Thyroid gland (tissue), 4 donors: Measurements from ENCODE around the gene MESP2.

ENCODE experiments used
- POLR2A ChIP-seq, 2 donors: fragments of 450-650 bp; IDR thresholded peaks; one replicate each; pipeline ENCODE4 v1.6.1; 2017; ENCODE audit warnings: antibody characterized with exemption in 2 of 2, mild to moderate bottlenecking in 2 of 2, moderate library complexity in 1 of 2
- TF ChIP-seq, protein P1 (sequence below), 6 experiments: fragments of 200-600 bp in 3 of 6; fragments of 450-650 bp in 3 of 6; sonication (generic) in 3 of 6; IDR thresholded peaks; one replicate each; pipeline ENCODE4 v1.5.1; 2016 to 2019; ENCODE audit warnings: antibody characterized with exemption in 6 of 6, mild to moderate bottlenecking in 2 of 6, inconsistent platforms in 1 of 6, moderate library complexity in 1 of 6

DNA sequence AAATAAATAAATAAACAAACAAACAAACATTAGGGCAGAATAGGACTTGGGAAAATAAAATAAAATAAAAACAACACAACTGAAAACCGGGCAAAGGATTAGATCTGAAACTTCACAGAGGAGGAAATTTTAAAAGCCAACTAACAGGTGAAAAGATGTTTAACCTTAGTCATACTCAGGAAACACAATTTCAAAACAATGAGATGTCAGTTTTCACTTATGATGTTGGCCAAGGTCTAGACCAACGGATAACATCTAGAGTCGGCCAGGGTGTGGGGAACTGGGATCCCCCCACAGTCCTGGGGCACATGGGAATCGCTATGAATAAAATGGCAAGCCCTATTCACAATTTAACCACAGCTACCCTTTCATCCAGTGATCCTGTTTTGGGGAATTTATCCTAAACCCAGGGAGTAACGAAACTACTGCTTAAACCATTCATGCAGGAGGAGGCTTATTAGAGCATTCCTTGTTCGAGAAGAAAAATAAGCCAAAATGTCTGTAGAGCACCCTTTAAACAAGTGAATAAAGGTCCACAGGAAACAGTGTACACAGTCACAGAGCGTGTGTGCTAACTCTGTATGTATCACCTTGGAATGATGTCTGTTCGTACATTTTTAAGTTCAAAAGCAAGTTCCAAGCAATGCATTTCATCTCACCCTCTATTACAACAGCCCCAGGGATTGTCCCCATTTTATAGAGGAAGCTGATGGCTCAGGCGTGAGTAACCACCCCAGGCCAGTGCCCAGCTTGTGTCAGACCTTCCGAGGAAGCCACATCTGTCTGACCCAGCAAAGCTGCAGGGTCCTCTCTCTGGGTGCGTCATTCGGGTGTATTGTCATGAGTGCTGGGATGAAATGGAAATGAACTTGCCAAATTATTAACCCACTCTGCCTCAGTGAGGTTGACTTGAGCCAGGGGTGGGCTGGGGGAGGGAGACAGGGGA, 44.8 kb downstream of the MESP2 start:
- TF ChIP-seq POLR2A (IDR thresholded peaks at IDR 0.05): no peak
- TF ChIP-seq, protein P1, sequence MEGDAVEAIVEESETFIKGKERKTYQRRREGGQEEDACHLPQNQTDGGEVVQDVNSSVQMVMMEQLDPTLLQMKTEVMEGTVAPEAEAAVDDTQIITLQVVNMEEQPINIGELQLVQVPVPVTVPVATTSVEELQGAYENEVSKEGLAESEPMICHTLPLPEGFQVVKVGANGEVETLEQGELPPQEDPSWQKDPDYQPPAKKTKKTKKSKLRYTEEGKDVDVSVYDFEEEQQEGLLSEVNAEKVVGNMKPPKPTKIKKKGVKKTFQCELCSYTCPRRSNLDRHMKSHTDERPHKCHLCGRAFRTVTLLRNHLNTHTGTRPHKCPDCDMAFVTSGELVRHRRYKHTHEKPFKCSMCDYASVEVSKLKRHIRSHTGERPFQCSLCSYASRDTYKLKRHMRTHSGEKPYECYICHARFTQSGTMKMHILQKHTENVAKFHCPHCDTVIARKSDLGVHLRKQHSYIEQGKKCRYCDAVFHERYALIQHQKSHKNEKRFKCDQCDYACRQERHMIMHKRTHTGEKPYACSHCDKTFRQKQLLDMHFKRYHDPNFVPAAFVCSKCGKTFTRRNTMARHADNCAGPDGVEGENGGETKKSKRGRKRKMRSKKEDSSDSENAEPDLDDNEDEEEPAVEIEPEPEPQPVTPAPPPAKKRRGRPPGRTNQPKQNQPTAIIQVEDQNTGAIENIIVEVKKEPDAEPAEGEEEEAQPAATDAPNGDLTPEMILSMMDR (IDR thresholded peaks at IDR 0.05): no peak
